ENCODE data around the gene ROR1.
"Not testable (repeated sequence)": the region's sequence is repeated elsewhere in the genome, so short reads cannot be mapped to it uniquely, and the experiment has no call there.

ROR1 gene

GRCh38 chr1:63758791-63759190, 15.0 kb upstream of the ROR1 start:
- no peak for DNase-seq (ENCODE audit: low read depth in 2 of 2)

- no peak for DNase-seq (ENCODE audit: low read depth in 2 of 2)
These were observed 14.0 kb upstream of the ROR1 start for GRCh38 chr1:63759778-63760177.

GRCh38 chr1:63770381-63770780, 3.4 kb upstream of the ROR1 start:
- no peak for DNase-seq (ENCODE audit: low read depth in 2 of 2)

GRCh38 chr1:63772201-63772600, 1.6 kb upstream of the ROR1 start:
- DNase-seq (ENCODE audit: low read depth in 2 of 2), result no peak

- no peak for DNase-seq (ENCODE audit: low read depth in 2 of 2)
These were observed 941 bp upstream of the ROR1 start for GRCh38 chr1:63772876-63773275.

GRCh38 chr1:63773496-63773814, 362 bp upstream of the ROR1 start:
- DNase-seq (ENCODE audit: low read depth in 2 of 2), result no peak

- DNase-seq (ENCODE audit: low read depth in 2 of 2), result no peak
These were observed 1.0 kb downstream of the ROR1 start for GRCh38 chr1:63774617-63775417.

- no peak for DNase-seq (ENCODE audit: low read depth in 2 of 2)
These were observed 1.8 kb downstream of the ROR1 start for GRCh38 chr1:63775418-63776127.

GRCh38 chr1:63777286-63777685, 3.5 kb downstream of the ROR1 start:
- no peak for DNase-seq (ENCODE audit: low read depth in 2 of 2)

- DNase-seq (ENCODE audit: low read depth in 2 of 2), result no peak
These were observed 4.4 kb downstream of the ROR1 start for GRCh38 chr1:63777965-63778880.

GRCh38 chr1:63779338-63780211, 5.8 kb downstream of the ROR1 start:
- no peak for DNase-seq (ENCODE audit: low read depth in 2 of 2)

- no peak for DNase-seq (ENCODE audit: low read depth in 2 of 2)
These were observed 6.7 kb downstream of the ROR1 start for GRCh38 chr1:63780565-63780964.

- DNase-seq (ENCODE audit: low read depth in 2 of 2), result no peak
These were observed 9.2 kb downstream of the ROR1 start for GRCh38 chr1:63782982-63783381.

- DNase-seq (ENCODE audit: low read depth in 2 of 2), result no peak
These were observed 10.3 kb downstream of the ROR1 start for GRCh38 chr1:63784083-63784482.

- DNase-seq (ENCODE audit: low read depth in 2 of 2), result no peak
These were observed 10.9 kb downstream of the ROR1 start for GRCh38 chr1:63784489-63785390.

- DNase-seq (ENCODE audit: low read depth in 2 of 2), result not testable (repeated sequence)
These were observed 13.5 kb downstream of the ROR1 start for GRCh38 chr1:63787270-63787669.

- DNase-seq (ENCODE audit: low read depth in 2 of 2), result no peak
These were observed 14.1 kb downstream of the ROR1 start for GRCh38 chr1:63787875-63788274.

GRCh38 chr1:63789856-63790605, 16.2 kb downstream of the ROR1 start:
- no peak for DNase-seq (ENCODE audit: low read depth in 2 of 2)

GRCh38 chr1:63790989-63791388, 17.2 kb downstream of the ROR1 start:
- DNase-seq (ENCODE audit: low read depth in 2 of 2), result no peak

GRCh38 chr1:63792152-63792551, 18.3 kb downstream of the ROR1 start:
- DNase-seq (ENCODE audit: low read depth in 2 of 2), result no peak
